Karpas-422 (cell line): Measurements from ENCODE around the gene BSPRY. TPM values are rescaled to one million over a fixed set of nuclear protein-coding genes. Genes with fewer than 3 reads are reported as not detected.
A peak's percentile ranks its signal among the peaks of the same experiment; 100 is the strongest.

Experiments
- DNase-seq: peaks from one replicate; pipeline ENCODE4 v3.0.0-alpha.2; 2015
- H2AFZ ChIP-seq: fragments of 200-600 bp; sonication (generic); 2 replicates; pipeline ENCODE4 v1.6.1; 2014; ENCODE audit warnings: antibody characterized with exemption, low read length, mixed read lengths
- H3K27ac ChIP-seq: fragments of 200-600 bp; sonication (generic); 2 replicates; pipeline ENCODE4 v1.5.1; 2014; ENCODE audit warnings: mild to moderate bottlenecking, low read length, moderate library complexity
- H3K27me3 ChIP-seq: fragments of 200-600 bp; sonication (generic); 2 replicates; pipeline ENCODE4 v1.6.1; 2014; ENCODE audit warnings: low read length, mixed read lengths
- H3K36me3 ChIP-seq: fragments of 200-600 bp; sonication (generic); 2 replicates; pipeline ENCODE4 v1.6.1; 2014; ENCODE audit warnings: low read length, mixed read lengths; ENCODE audit not compliant: insufficient read depth
- H3K4me1 ChIP-seq: fragments of 200-600 bp; sonication (generic); 2 replicates; pipeline ENCODE4 v1.6.1; 2014; ENCODE audit warnings: mild to moderate bottlenecking, low read length, mixed read lengths
- H3K4me2 ChIP-seq: fragments of 200-600 bp; sonication (generic); 2 replicates; pipeline ENCODE4 v1.6.1; 2014; ENCODE audit warnings: low read length, low read depth, mild to moderate bottlenecking; ENCODE audit not compliant: poor library complexity, severe bottlenecking
- H3K4me3 ChIP-seq: fragments of 200-600 bp; sonication (generic); 2 replicates; pipeline ENCODE4 v1.5.1; 2014; ENCODE audit warnings: mild to moderate bottlenecking, antibody characterized with exemption, low read length, mixed read lengths
- H3K79me2 ChIP-seq: fragments of 200-600 bp; sonication (generic); 2 replicates; pipeline ENCODE4 v1.6.1; 2014; ENCODE audit warnings: mild to moderate bottlenecking, low read length, mixed read lengths
- H3K9ac ChIP-seq: fragments of 200-600 bp; sonication (generic); 2 replicates; pipeline ENCODE4 v1.6.0; 2014; ENCODE audit warnings: low read length
- H3K9me2 ChIP-seq: fragments of 200-600 bp; sonication (generic), shearing (Covaris generic); replicated peaks from 2 replicates; pipeline ENCODE4 v1.6.0; 2014; ENCODE audit warnings: mild to moderate bottlenecking, low read length, moderate library complexity; ENCODE audit not compliant: insufficient read depth
- H3K9me3 ChIP-seq: fragments of 300-700, 200-600 bp; sonication (generic); 2 replicates; pipeline ENCODE4 v1.6.1; 2014; ENCODE audit warnings: low read length, mixed read lengths
- H4K20me1 ChIP-seq: fragments of 200-600 bp; sonication (generic); 2 replicates; pipeline ENCODE4 v1.6.1; 2014; ENCODE audit warnings: mild to moderate bottlenecking, antibody characterized with exemption, low read length, low read depth; ENCODE audit not compliant: insufficient read depth
- total RNA-seq: library from RNA; depleted of rRNA; stranded (reverse); fragments of >200 nt; shearing (Covaris generic); gene quantifications from 2 replicates; pipeline ENCODE4 v1.2.3, GENCODE V29; 2014; ENCODE audit warnings: low replicate concordance

BSPRY gene
- total RNA-seq, 1 experiment from 2014 or later = not detected

- no peak for DNase-seq
- H3K9me3 ChIP-seq = no peaks in the 10 kb centered on the region
- H3K4me1 ChIP-seq = peaks cover 8% of the 10 kb centered on the region
- H3K9ac ChIP-seq = no peak overlapping the region
- H3K4me2 ChIP-seq = no peak overlapping the region
- no peaks in the 10 kb centered on the region for H3K79me2 ChIP-seq
- no peaks in the 10 kb centered on the region for H4K20me1 ChIP-seq
- no peaks in the 10 kb centered on the region for H3K9me2 ChIP-seq
- no peaks in the 10 kb centered on the region for H3K36me3 ChIP-seq
- no peaks in the 10 kb centered on the region for H3K27me3 ChIP-seq
- H3K27ac ChIP-seq = no peak overlapping the region
- no peak overlapping the region for H3K4me3 ChIP-seq
- no peak overlapping the region for H2AFZ ChIP-seq
Observed at GRCh38 chr9:113348437-113348836, 904 bp upstream of the BSPRY start.

- no peak overlapping the region for H3K9ac ChIP-seq
Observed at GRCh38 chr9:113349066-113349444, 286 bp upstream of the BSPRY start.

DNA sequence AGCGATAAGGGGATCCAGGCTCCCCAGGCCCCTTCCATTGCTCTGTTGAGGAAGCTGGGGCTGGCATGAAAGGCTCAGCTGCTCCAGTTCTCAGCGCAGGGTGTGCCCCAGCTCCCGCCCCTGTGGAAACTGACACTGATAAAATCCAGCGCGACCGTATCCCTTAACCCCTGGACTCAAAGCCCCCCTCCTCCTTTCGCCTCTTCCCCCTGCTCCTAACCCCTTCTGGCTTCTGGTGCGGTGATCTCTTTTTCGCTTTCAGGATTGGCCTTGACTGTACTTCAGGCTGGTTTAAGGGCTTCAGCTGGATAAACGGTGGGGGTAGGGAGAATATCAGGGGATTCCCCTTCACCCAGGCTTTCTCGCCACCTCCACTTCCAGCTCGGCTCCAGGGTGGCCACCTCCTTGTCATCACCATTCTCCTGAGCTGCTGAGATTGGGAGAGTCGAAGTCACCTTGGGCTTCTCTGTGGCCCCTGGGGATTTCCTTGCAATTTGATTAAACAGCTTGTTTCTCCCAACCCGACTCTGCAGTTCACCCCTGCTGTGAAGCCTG is 843 bp downstream of the BSPRY start:
- no peak for DNase-seq
- H3K9ac ChIP-seq = no peak overlapping the region

More at GRCh38 chr9:113349066-113349444, 286 bp upstream of the BSPRY start:
- no peaks in the 10 kb centered on the region for H3K36me3 ChIP-seq
- H3K9me3 ChIP-seq = no peaks in the 10 kb centered on the region
- H3K4me1 ChIP-seq = peaks cover 8% of the 10 kb centered on the region
- H3K4me2 ChIP-seq = no peak overlapping the region
- no peak overlapping the region for H3K27ac ChIP-seq
- H3K27me3 ChIP-seq = no peaks in the 10 kb centered on the region
- H3K79me2 ChIP-seq = no peaks in the 10 kb centered on the region
- H3K4me3 ChIP-seq = no peak overlapping the region
- DNase-seq = no peak
- H3K9me2 ChIP-seq = no peaks in the 10 kb centered on the region
- no peaks in the 10 kb centered on the region for H4K20me1 ChIP-seq
- no peak overlapping the region for H2AFZ ChIP-seq

GRCh38 chr9:113350937-113351336 is 1.6 kb downstream of the BSPRY start:
- no peaks in the 10 kb centered on the region for H3K27me3 ChIP-seq
- H3K4me2 ChIP-seq = no peak overlapping the region
- H3K9ac ChIP-seq = no peak overlapping the region

More for the DNA sequence above, 843 bp downstream of the BSPRY start:
- Histone ChIP-seq H3K4me1 (peaks cover 8% of the 10 kb centered on the region), H3K27me3 (no peaks in the 10 kb centered on the region), H3K79me2 (no peaks in the 10 kb centered on the region), H2AFZ (no peak overlapping the region), H3K9me3 (no peaks in the 10 kb centered on the region), H3K36me3 (no peaks in the 10 kb centered on the region), H3K27ac (no peak overlapping the region), H4K20me1 (no peaks in the 10 kb centered on the region), H3K9me2 (no peaks in the 10 kb centered on the region), H3K4me2 (no peak overlapping the region), H3K4me3 (no peak overlapping the region)

DNA sequence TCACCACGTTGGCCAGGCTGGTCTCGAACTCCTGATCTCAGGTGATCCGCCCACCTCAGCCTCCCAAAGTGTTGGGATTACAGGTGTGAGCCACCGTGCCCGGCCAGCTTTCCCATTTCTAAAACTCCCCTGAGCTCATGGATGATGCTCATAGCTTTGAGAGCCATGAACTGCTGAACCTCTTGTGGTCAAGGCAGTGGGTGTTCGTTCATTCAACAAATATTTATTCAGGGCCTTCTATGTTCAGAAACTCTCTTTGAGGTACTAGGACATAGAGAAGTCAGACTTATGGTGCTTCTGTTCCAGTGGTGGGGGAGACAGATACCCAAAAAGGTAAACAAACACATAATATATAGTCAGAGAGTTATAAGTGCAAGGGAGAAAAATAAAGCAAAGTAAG is 2.7 kb downstream of the BSPRY start:
- Histone ChIP-seq H2AFZ (no peak overlapping the region), H3K4me2 (no peak overlapping the region), H3K27ac (no peak overlapping the region), H3K4me3 (no peak overlapping the region), H3K9ac (no peak overlapping the region), H3K79me2 (no peaks in the 10 kb centered on the region), H3K36me3 (no peaks in the 10 kb centered on the region), H3K9me3 (no peaks in the 10 kb centered on the region), H3K27me3 (no peaks in the 10 kb centered on the region), H3K9me2 (no peaks in the 10 kb centered on the region), H3K4me1 (peaks cover 8% of the 10 kb centered on the region), H4K20me1 (no peaks in the 10 kb centered on the region)
- no peak for DNase-seq

More at GRCh38 chr9:113350937-113351336, 1.6 kb downstream of the BSPRY start:
- H3K4me1 ChIP-seq = peaks cover 8% of the 10 kb centered on the region
- no peak overlapping the region for H2AFZ ChIP-seq
- H3K9me2 ChIP-seq = no peaks in the 10 kb centered on the region
- H3K79me2 ChIP-seq = no peaks in the 10 kb centered on the region
- H4K20me1 ChIP-seq = no peaks in the 10 kb centered on the region
- H3K27ac ChIP-seq = no peak overlapping the region
- DNase-seq = no peak
- no peaks in the 10 kb centered on the region for H3K9me3 ChIP-seq
- no peak overlapping the region for H3K4me3 ChIP-seq
- H3K36me3 ChIP-seq = no peaks in the 10 kb centered on the region

GRCh38 chr9:113352411-113352810 is 3.1 kb downstream of the BSPRY start:
- no peak overlapping the region for H3K4me3 ChIP-seq
- H3K27me3 ChIP-seq = no peaks in the 10 kb centered on the region
- H3K9ac ChIP-seq = no peak overlapping the region
- no peaks in the 10 kb centered on the region for H3K79me2 ChIP-seq
- H3K36me3 ChIP-seq = no peaks in the 10 kb centered on the region
- H3K4me2 ChIP-seq = no peak overlapping the region
- H3K27ac ChIP-seq = no peak overlapping the region
- H2AFZ ChIP-seq = no peak overlapping the region
- H3K4me1 ChIP-seq = peaks cover 8% of the 10 kb centered on the region
- DNase-seq = no peak
- H3K9me3 ChIP-seq = no peaks in the 10 kb centered on the region
- no peaks in the 10 kb centered on the region for H3K9me2 ChIP-seq
- H4K20me1 ChIP-seq = no peaks in the 10 kb centered on the region

DNA sequence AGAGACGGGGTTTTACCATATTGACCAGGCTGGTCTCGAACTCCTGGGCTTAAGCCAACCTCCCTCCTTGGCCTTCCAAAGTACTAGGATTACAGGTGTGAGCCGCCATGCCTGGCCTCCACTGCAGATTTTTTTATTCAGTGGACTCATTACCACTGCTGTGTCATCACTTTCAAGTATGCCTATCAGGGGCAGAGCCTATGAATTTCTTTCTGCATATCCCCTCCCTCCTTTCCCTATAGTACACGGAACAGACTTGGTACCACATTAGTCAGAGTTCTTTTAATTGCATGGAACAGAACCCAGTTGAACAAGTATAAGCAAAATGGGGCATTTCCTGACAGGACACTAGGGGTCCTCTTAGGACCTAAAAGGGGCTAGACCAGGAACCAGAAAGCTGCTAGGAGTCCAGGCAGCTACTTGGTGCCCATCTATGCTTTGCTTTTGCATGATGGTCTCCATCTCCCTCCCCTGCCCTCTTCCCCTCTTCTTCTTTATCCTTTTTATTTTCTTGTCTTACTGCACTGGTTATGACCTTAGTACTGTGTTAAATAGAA is 5.8 kb downstream of the BSPRY start:
- DNase-seq = peak; percentile 51
- Histone ChIP-seq H3K9ac (no peak overlapping the region), H3K36me3 (no peaks in the 10 kb centered on the region), H3K79me2 (no peaks in the 10 kb centered on the region), H3K4me1 (peaks cover 8% of the 10 kb centered on the region), H4K20me1 (no peaks in the 10 kb centered on the region), H3K4me3 (no peak overlapping the region), H2AFZ (no peak overlapping the region), H3K27me3 (no peaks in the 10 kb centered on the region), H3K4me2 (no peak overlapping the region), H3K9me2 (no peaks in the 10 kb centered on the region), H3K27ac (no peak overlapping the region), H3K9me3 (no peaks in the 10 kb centered on the region)

DNA sequence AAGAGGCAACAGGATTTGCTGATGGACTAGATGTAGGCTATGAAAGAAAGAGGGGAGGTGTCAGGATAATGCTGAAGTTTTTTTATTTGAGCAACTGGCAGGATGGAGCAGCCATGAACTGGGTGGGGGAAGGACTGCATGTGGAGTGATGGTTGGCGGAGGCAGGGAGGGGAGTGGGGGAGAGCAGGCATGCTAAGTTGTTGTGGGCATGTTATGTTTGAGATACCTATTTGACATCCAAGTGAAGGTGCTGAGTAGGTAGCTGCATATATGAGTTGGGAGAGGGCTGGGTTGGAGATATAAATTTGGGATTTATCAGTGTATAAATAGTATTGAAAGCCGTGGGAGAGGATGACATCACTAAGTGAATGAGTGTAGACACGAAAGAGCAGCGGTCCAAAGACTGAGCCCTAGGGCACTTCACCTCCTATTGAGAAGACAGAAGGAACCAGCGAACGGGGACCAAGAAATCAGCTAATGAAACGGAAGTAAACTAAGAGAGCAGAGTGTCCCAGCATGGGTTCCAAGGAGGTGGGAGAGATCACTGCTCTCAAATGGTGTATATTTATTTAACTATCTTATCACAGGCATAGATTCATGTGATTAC is 7.4 kb downstream of the BSPRY start:
- H3K27me3 ChIP-seq = no peaks in the 10 kb centered on the region
- no peak overlapping the region for H2AFZ ChIP-seq
- H3K9me3 ChIP-seq = no peaks in the 10 kb centered on the region
- no peak overlapping the region for H3K9ac ChIP-seq
- no peaks in the 10 kb centered on the region for H3K9me2 ChIP-seq
- no peaks in the 10 kb centered on the region for H3K79me2 ChIP-seq
- H3K27ac ChIP-seq = no peak overlapping the region
- H3K36me3 ChIP-seq = no peaks in the 10 kb centered on the region
- H3K4me3 ChIP-seq = no peak overlapping the region
- no peaks in the 10 kb centered on the region for H3K4me1 ChIP-seq
- H4K20me1 ChIP-seq = no peaks in the 10 kb centered on the region
- DNase-seq = no peak
- no peak overlapping the region for H3K4me2 ChIP-seq
